ENCODE results near the gene NELL1. TPM values are rescaled to one million over a fixed set of nuclear protein-coding genes. Genes with fewer than 3 reads are reported as not detected.

The NELL1 gene
- total and polyA plus RNA-seq, 2 experiments from 2014 or later = 8.9 to 20.1 TPM

DNA sequence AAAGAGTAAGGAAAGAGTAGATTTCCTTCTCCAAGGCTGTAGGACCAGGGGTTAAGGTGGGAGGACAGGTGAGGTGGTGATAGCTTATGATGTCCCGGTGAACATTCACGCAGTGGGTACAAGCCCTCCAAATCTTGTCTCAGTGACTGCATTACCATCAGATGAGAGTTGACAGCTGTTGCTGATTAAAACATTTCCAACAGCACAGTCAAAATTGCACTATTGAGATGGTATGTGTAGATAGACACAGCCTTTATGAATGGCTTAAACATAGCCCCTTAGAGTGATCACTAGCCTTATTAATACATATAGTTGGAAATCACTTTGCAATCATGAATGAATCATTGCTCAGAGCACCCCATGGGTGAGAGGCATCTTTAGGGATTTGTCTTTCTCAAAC is 7.3 kb downstream of the NELL1 start:
- H3K9me2 ChIP-seq (replicated peaks; ENCODE audit: insufficient read depth) = no peaks in the 10 kb centered on the region
- no peaks in the 10 kb centered on the region for H3K4me1 ChIP-seq (ENCODE audit: insufficient read depth)
- TF ChIP-seq EZH2phosphoT487 (IDR thresholded peaks at IDR 0.05; ENCODE audit: low read depth, severe bottlenecking, unreplicated experiment) (no peak), EZH2 (IDR thresholded peaks at IDR 0.05; ENCODE audit: borderline replicate concordance) (no peak), CTCF (IDR thresholded peaks at IDR 0.05; ENCODE audit: poor library complexity) (no peak)
- no peak overlapping the region for H3K4me3 ChIP-seq
- H3K36me3 ChIP-seq (replicated peaks; ENCODE audit: insufficient read depth, low read depth) = no peaks in the 10 kb centered on the region
- peaks cover 32% of the 10 kb centered on the region for H3K27me3 ChIP-seq
- no peaks in the 10 kb centered on the region for H4K20me1 ChIP-seq (ENCODE audit: insufficient read depth, poor library complexity, severe bottlenecking)
- no peak for DNase-seq (ENCODE audit: low spot score)
- no peaks in the 10 kb centered on the region for H3K79me2 ChIP-seq
- no peak overlapping the region for H3K4me2 ChIP-seq
- H3K9me3 ChIP-seq (ENCODE audit: low read depth) = no peaks in the 10 kb centered on the region
- 89% methylated on average over 2 of the region's 2 CpGs for WGBS (ENCODE audit: low lambda C conversion rate, missing lambda C conversion rate)
- H2AFZ ChIP-seq = no peak overlapping the region
- H3K27ac ChIP-seq = no peak overlapping the region

GRCh38 chr11:20688761-20689160 is 19.4 kb downstream of the NELL1 start:
- TF ChIP-seq EZH2phosphoT487 (IDR thresholded peaks at IDR 0.05; ENCODE audit: low read depth, severe bottlenecking, unreplicated experiment) = no peak
- TF ChIP-seq CTCF (IDR thresholded peaks at IDR 0.05; ENCODE audit: poor library complexity) = no peak
- H3K36me3 ChIP-seq (replicated peaks; ENCODE audit: insufficient read depth, low read depth) = no peaks in the 10 kb centered on the region
- H3K4me3 ChIP-seq = no peak overlapping the region
- no peak overlapping the region for H3K4me2 ChIP-seq
- H3K27me3 ChIP-seq = no peaks in the 10 kb centered on the region
- H2AFZ ChIP-seq = no peak overlapping the region
- no peaks in the 10 kb centered on the region for H3K9me3 ChIP-seq (ENCODE audit: low read depth)
- WGBS (ENCODE audit: low lambda C conversion rate, missing lambda C conversion rate) = 61% methylated on average over 3 of the region's 3 CpGs
- no peaks in the 10 kb centered on the region for H4K20me1 ChIP-seq (ENCODE audit: insufficient read depth, poor library complexity, severe bottlenecking)
- no peaks in the 10 kb centered on the region for H3K79me2 ChIP-seq
- no peak for DNase-seq (ENCODE audit: low spot score)
- no peaks in the 10 kb centered on the region for H3K4me1 ChIP-seq (ENCODE audit: insufficient read depth)
- no peak overlapping the region for H3K27ac ChIP-seq
- no peaks in the 10 kb centered on the region for H3K9me2 ChIP-seq (replicated peaks; ENCODE audit: insufficient read depth)

DNA sequence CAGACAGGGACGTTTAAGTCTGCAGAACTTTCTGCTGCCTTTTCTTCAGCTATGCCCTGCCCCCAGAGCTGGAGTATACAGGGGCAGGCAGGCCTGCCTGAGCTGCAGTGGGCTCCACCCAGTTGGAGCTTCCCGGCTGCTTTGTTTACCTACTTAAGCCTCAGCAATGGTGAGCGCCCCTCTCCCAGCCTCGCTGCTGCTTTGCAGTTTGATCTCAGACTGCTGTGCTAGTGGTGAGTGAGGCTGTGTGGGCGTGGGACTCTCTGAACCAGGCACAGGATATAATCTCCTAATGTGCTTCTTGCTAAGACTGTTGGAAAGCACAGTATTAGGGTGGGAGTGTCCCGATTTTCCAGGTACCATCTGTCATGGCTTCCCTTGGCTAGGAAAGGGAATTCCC is 38.5 kb downstream of the NELL1 start:
- Histone ChIP-seq H3K79me2 (no peaks in the 10 kb centered on the region), H3K27ac (no peak overlapping the region), H3K36me3 (replicated peaks; ENCODE audit: insufficient read depth, low read depth) (no peaks in the 10 kb centered on the region), H3K4me1 (ENCODE audit: insufficient read depth) (no peaks in the 10 kb centered on the region), H3K27me3 (no peaks in the 10 kb centered on the region), H3K9me2 (replicated peaks; ENCODE audit: insufficient read depth) (no peaks in the 10 kb centered on the region), H2AFZ (no peak overlapping the region), H3K4me2 (no peak overlapping the region), H3K9me3 (ENCODE audit: low read depth) (no peaks in the 10 kb centered on the region), H4K20me1 (ENCODE audit: insufficient read depth, poor library complexity, severe bottlenecking) (no peaks in the 10 kb centered on the region), H3K4me3 (no peak overlapping the region)
- 62% methylated on average over 6 of the region's 6 CpGs for WGBS (ENCODE audit: low lambda C conversion rate, missing lambda C conversion rate)
- no peak for DNase-seq (ENCODE audit: low spot score)
- no peak for TF ChIP-seq EZH2 (IDR thresholded peaks at IDR 0.05; ENCODE audit: borderline replicate concordance)

- H3K27me3 ChIP-seq = no peaks in the 10 kb centered on the region
- no peak for TF ChIP-seq EZH2phosphoT487 (IDR thresholded peaks at IDR 0.05; ENCODE audit: low read depth, severe bottlenecking, unreplicated experiment)
- TF ChIP-seq CTCF (IDR thresholded peaks at IDR 0.05; ENCODE audit: poor library complexity) = no peak
- no peak for TF ChIP-seq EZH2 (IDR thresholded peaks at IDR 0.05; ENCODE audit: borderline replicate concordance)
- H2AFZ ChIP-seq = no peak overlapping the region
- no peak overlapping the region for H3K27ac ChIP-seq
- no peaks in the 10 kb centered on the region for H3K4me1 ChIP-seq (ENCODE audit: insufficient read depth)
- no peak overlapping the region for H3K4me2 ChIP-seq
- H3K4me3 ChIP-seq = no peak overlapping the region
- DNase-seq (ENCODE audit: low spot score) = no peak
- no peaks in the 10 kb centered on the region for H3K9me3 ChIP-seq (ENCODE audit: low read depth)
- 84% methylated on average over 3 of the region's 3 CpGs for WGBS (ENCODE audit: low lambda C conversion rate, missing lambda C conversion rate)
- no peaks in the 10 kb centered on the region for H4K20me1 ChIP-seq (ENCODE audit: insufficient read depth, poor library complexity, severe bottlenecking)
- no peaks in the 10 kb centered on the region for H3K9me2 ChIP-seq (replicated peaks; ENCODE audit: insufficient read depth)
- H3K79me2 ChIP-seq = no peaks in the 10 kb centered on the region
- no peaks in the 10 kb centered on the region for H3K36me3 ChIP-seq (replicated peaks; ENCODE audit: insufficient read depth, low read depth)
These were observed 43.5 kb downstream of the NELL1 start for GRCh38 chr11:20712912-20713311.

Measured in hepatocyte (in vitro differentiated cells).